Tongue (tissue), 2 donors: Measurements from ENCODE around the gene DTX4. TPM values are rescaled to one million over a fixed set of nuclear protein-coding genes. Genes with fewer than 3 reads are reported as not detected.
A peak's percentile ranks its signal among the peaks of the same experiment; 100 is the strongest.
"Not testable (repeated sequence)": the region's sequence is repeated elsewhere in the genome, so short reads cannot be mapped to it uniquely, and the experiment has no call there.

Experiments
- DNase-seq: peaks from one replicate; pipeline ENCODE4 v3.0.0-alpha.2; 2015
- total RNA-seq: library from RNA; depleted of rRNA; stranded (reverse); fragments of >200 nt; gene quantifications from one replicate; pipeline ENCODE4 v1.2.3, GENCODE V29; 2014

Gene DTX4
- 14.8 TPM for total RNA-seq

DNA sequence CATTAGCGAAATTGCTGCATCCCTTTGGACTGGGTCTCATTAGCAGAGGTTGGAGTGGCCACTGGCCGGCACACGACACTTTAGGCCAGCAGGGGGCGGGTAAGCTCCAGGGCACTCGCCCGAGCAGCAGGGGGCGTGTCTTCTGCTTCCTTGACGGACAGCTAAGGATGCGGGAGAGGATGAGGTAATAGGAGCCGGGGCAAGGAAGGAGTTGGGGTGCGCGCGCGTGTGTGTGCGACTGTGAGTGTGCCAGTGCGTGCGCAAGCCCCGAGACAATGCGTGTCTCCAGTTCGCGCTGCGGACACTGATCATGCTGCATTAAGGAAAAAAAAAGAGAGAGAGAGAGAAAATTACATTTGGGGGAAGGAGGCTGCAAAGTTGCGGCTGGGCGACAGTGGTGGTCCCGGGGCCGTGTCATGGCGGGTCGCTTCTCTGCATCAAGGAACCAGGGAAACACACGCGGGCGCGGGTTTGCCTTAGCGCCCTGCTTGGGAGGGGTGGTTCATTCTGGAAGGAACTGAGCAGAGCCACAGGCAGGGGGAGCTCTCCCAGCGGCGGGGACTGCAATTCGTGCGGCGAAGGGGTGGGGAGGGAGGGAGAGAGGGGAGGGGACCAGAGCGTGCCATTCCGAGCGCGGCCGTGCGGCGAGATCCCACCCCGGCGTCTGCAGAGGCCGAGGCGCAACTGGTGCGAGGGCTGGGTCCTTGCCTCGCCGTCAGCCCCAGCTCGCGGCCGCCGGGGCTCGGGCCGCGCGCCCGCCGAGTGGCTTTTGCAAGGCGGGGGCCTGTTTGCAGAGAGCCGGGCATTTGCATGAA lies at the start of gene DTX4:
DTX4 (plus strand) TSS at position 625 of the 815 bp plus-strand sequence. CDS start 464 bp downstream, outside the sequence.
- peak; percentile 97 for DNase-seq

DNA sequence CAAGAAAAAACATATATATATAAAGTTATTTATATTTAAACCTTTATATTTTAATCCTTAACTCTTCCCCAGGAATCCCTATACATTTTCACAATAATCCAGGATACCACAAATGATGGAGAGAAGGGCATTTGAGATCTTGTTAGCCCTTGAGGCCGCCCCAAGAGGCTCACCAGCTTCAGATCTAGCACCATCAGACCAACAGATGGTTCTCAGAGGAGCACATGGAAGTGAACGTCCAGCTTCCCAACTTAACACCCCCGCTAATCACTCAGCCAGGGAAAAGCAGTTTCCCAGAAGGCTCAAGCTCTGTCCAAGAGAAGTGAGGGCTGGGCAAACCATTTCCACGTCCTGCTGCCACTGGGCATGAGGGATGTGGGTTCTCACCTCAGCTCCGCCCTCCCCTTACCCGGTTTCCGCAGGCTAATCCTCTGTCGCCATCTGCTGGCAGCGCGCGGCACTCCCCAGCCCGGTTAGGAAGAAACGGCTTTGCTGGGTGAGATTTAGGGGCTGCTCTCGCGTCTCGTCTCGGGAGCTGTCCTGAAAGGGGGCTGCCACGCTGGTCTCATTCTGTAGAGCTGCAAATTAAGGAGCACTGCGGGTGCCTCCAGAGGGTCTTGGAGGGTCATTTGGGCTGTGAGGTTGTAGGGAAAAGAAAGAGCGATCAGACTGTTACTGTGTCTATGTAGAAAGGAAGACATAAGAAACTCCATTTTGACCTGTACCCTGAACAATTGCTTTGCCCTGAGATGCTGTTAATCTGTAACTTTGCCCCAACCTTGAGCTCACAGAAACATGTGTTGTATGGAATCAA lies 36.1 kb upstream of the DTX4 start:
- peak; percentile 88 for DNase-seq

DNA sequence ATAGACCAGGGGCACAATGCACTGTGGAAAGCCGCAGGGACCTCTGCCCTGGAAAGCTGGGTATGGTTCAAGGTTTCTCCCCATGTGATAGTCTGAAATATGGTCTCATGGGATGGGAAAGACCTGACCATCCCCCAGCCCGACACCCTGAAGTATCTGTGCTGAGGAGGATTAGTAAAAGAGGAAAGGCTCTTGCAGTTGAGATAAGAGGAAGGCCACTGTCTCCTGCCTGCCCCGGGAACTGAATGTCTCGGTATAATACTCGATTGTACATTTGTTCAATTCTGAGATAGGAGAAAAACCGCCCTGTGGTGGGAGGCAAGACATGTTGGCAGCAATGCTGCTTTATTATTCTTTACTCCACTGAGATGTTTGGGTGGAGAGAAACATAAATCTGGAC lies 35.4 kb upstream of the DTX4 start:
- DNase-seq: not testable (repeated sequence)

DNA sequence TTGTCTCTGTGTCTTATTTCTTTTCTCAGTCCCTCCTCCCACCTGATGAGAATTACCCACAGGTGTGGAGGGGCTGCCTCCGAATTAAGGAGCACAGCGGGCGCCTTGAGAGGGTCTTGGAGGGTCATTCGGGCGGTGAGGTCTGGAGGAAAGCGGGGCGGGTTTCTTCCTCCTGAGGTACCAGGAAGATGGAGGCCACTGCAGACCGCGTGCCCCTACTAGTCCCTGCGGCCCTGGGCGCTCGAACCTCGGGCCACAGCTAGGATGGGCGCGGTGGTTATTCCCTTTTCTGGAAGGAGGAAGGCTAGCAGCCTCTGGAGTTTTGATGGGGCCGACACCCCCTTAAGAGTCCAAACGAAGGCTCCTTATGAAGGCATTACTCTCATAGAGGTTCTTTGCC lies 34.7 kb upstream of the DTX4 start:
- no peak for DNase-seq

DNA sequence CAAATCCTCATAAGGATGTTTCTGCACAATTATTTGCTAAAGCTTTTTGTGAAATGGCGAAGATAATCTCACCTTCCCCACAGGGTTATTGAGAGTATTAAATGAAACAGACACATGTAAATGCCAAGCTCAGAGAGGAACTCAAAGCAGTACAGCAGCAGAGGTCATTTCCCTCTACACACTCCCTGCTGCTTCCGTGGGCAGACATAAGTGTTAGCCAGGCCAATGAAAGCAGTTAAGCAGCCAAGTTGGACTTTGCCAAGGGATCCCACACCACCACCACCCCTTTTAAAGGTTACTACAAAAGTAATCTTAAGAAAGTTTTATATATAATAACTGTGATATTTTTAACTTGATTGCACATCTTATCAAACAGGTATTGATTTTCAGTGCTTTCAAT lies 33.3 kb upstream of the DTX4 start:
- DNase-seq: no peak

DNA sequence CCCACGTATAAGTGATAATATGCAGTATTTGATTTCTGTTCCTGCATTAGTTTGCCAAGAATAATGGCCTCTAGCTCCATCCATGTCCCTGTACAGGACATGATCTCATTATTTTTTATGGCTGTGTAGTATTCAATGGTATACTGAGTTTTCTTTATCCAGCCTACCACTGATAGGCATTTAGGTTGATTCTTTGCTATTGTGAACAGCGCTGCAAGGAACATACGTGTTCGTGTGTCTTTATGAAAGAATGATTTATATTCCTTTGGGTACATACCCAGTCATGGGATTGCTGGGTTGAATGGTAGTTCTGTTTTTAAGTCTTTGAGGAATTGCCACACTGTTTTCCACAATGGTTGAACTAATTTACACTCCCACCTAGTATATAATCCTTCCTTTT lies 30.7 kb upstream of the DTX4 start:
- DNase-seq: no peak

DNA sequence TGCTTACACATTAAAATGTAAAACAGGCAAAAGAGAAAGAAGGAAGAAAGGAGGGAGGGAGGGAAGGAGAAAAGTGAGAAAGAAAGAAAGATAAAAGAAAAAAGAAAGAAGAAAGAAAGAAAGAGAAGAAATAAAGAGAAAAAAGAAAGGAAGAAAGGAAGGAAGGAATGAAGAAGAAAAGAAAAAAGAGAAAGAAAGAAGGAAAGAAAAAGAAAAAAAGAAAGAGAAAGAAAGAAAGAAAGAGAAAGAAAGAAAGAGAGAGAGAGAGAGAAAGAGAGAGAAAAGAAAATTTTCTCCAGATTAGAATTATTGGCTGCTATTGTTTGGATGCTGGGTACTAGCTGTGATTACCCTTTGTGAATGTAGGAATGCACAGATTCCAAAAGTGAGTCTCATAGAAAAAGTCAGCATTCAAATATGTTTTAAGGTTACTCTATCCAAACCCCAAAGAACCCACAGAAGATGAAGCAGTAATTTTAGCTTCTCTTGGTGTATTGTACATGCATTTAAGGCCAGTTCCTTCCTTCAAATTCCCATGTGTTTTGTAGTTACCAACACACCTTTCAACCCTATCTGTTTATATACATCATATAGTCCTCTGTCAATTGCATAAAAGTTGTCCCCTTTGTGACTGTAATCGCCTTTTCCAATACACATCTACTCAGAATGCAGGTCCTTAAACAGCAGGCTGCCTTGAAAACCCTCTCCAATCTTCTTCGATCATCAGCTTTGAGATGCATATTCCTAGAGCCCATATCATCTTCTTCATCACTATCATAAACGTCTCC lies 30.1 kb upstream of the DTX4 start:
- no peak for DNase-seq

DNA sequence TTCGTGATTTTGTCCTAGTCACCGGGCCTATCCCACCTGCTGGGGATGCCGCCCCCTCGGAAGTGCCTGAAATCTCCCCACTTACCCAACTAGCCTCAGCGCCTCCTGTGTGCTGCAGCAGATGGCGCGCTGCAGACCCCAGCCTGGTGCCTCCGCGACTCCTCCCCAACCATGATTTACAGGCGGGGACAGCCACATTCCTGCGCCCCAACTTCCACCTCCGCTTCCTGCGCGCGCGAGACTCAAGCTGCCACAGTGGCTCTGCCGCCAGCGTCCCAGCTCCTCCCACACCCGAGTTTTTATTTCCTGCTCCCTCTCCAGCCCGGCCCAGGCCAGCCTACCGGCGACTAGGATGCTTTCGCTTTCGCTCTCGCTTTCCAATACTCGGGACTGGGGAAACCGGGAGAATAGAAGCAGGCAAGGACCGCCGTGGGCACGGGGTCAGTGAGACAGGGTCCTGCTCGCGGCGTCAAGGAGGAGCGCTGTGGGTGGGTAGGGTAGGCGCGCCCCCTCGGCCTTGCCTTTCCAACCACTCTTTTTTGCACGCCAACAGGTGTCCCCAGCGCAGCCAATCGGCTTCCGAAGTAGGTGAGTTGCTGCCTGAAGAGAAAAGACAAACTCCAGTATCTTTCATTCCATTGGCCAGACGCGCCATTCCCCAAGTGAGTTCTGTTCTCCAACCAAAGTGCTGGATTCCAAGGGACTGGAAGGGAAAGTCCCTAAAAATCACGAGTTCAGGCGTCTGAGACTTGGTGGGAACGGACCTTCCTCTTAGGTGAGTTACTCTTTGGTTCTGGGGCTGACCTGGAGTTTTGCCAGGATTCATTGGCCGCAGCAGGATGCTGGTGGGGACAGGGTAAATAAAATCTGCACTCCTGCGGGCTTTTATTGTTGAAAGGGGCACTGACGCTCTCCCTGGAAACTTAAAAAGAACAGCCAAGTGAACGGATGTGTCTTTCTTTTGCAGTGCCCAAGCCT lies 29.1 kb upstream of the DTX4 start, which contains the start of gene FAM111A:
FAM111A (plus strand) TSS at position 327 of the 978 bp plus-strand sequence. CDS start 6,017 bp downstream, outside the sequence.
- DNase-seq: peak; percentile 94

DNA sequence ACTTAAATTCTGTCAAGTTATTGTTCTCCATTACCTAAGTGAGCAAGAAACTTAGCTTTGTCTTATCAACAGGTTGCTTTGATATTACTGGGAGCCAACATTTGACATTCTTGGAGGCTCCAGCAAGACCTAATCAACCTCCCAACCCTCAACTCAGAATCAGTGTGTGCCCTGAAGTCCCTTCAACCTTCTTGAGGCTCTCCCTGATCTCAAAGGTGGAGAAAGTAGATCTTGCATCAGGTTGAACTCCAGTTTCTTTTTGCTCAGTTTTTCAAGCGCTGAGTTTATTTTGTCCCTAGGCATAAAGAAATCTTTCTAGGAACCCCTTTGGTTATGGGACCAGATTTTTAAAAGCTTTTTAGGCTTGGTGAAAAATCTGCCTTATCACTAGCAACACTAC lies 27.8 kb upstream of the DTX4 start:
- DNase-seq: no peak

DNA sequence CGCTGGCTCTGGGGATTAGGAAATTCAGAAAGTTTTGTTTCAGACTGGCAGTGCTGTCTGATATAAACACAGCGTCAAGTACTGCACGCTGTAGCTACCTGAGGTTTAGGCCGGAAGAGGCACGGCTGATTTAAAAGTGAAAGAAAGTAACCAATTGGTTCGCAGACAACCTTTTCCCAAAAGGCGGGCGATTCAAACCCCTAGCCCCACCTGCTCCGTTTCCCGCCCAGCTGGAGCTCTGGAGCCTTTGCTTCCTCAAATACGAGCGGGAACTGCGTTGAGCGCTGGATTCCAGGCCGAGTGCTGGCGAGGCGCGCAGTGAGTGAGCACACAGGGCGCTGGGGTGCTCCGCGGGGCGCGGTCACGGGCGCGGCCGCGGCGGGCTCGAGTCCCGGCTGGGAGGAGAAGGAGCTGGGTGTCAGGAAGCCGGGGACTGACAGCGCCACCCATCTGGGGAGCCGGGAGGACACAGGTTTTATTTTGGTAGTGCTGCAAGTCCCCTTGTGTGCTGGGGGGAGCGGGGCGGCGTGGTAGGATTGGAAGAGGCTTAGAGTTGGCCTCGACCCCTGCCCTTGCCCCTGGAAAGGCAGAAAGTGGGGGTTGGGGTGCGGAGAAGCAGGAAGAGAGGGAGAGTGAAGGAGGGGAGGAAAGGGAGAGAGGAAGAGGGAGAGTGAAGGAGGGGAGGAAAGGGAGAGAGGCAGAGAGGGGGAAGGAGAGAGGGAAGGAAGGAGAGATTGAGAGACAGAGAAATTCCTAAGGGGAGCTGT lies 27.2 kb upstream of the DTX4 start:
- peak; percentile 94 for DNase-seq

DNA sequence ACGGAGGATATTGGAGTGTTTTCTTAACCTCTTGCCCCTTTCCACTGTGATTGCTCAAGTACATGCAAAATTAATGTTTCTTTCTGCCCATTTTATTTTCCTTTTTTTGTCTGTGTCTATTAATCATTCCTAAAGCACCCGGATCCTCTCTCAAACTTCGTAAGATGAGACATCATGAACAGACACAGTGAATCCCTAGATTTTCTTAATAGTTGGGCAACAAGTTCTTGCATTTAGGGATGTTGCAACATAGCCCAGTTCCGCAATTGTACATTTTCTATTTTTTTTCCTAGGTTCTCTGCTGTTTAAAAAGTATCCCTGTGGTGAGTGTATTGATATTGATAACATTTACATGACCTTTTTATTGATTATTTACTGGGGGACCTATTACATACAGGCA lies 26.4 kb upstream of the DTX4 start:
- DNase-seq: peak; percentile 5

DNA sequence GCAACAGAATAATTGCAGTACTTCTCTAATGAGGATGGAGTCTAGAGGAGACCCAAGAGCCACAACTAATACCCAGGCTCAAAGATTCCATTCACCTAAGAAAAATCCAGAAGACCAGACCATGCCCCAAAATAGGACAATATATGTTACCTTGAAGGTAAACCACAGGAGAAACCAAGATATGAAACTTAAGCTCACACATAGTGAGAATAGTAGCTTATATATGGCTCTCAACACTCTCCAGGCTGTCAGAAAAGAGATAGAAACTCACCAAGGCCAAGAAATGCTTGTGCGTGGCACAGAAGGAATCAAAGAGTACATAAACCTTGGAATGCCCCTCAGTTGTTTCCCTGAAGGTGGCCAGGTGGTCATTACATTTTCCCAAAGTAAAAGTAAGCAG lies 20.2 kb upstream of the DTX4 start:
- no peak for DNase-seq

DNA sequence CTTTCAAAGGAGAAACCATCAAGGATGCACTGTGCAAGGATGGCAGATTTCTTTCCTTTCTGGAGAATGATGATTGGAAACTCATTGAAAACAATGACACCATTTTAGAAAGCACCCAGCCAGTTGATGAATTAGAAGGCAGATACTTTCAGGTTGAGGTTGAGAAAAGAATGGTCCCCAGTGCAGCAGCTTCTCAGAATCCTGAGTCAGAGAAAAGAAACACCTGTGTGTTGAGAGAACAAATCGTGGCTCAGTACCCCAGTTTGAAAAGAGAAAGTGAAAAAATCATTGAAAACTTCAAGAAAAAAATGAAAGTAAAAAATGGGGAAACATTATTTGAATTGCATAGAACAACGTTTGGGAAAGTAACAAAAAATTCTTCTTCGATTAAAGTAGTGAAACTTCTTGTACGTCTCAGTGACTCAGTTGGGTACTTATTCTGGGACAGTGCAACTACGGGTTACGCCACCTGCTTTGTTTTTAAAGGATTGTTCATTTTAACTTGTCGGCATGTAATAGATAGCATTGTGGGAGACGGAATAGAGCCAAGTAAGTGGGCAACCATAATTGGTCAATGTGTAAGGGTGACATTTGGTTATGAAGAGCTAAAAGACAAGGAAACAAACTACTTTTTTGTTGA lies 19.5 kb upstream of the DTX4 start:
- no peak for DNase-seq

DNA sequence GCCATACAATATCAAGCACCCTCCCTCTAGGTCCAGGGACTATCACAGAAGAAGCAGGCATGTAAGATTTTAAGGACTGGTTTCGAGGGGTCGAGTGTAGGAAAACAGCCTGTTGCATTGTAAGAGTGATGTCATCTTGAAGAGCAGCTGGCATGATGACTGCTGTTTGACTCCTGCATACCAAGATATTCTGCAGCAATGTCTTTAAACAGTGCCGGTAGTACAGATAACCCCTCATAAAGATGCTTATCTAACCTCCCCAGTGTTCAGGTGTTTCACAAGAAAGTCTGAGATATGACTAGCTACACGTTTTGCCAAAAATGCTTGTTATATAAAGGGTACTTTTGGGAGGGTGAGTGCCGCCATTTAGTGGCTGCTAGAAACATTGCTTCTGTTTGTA lies 17.3 kb upstream of the DTX4 start:
- DNase-seq: no peak

DNA sequence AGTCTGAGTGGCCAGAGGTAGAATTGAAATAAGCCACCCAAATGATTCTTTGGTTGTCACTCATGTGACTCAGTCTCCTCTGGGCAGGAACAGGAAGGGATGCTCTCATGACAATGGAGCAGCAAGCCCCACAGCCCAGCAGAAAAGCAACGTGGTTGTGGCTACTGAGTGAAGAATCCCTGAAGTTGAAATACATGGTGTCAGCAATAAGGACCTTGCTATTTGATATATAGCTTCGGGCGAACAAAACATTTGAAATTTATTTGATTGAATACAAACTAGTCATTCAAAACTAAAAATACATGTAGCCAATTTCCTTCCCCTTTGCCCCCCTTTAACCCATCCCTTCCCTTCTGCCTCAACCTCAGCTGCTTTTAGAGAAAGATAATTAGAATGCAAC lies 14.5 kb upstream of the DTX4 start:
- DNase-seq: no peak

DNA sequence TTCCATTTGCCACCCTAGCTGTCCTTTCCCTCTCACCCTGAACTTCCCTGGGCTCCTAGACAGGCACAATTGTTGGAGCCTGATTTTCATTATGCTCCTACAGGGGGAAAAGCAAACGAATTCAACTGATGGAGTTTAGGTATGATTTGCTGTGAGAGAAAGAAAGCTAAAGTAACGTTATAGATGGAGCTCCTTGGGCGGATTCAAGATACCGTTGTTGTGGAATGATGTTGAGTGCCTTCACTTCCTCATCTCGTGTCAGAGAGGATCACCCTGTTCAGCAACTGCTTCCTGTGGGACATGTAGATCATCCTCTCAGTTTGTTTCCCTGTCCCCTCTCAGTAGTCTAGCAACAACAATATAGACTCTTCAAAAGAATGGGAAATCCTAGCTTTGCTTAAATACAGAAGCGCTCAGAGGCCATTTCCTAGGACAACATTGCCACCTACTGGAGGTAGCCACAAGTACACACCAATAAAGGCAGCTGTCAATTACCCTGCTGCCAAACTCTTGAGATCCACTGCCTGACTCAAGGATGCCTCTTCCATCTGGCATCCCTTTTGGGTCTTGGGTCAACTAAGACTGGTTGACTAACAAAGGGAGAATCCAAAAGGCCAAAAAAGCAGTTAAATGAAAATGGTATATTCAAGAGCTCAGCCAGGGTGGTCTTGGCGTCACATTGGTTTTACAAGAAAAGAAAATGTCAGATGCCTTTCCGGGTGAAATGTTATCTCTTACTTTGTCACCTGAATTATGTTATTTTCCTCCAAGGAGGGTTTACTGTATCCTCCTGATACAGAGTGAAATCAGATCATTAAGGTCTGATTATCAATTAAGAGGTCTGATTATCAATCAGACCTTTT lies 13.5 kb upstream of the DTX4 start:
- DNase-seq: peak; percentile 86

DNA sequence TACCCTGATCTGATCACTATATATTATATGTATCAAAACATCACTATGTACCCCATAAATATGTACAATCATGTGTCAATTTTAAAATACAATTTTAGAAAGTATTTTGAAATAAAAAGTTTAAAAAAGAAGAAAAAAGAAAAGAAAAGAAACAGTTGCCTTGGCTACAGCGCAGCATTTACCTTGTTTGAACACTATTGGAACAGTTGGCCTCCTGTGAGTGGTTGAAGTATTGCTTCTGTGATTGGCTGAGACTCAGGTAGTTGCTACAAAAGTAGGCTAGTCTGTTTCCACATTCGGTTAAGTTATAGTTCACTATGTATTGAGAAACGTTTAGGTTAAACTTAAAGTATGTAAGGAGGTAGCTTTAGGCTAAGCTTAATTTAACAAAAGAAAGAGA lies 7.9 kb upstream of the DTX4 start:
- DNase-seq: no peak

DNA sequence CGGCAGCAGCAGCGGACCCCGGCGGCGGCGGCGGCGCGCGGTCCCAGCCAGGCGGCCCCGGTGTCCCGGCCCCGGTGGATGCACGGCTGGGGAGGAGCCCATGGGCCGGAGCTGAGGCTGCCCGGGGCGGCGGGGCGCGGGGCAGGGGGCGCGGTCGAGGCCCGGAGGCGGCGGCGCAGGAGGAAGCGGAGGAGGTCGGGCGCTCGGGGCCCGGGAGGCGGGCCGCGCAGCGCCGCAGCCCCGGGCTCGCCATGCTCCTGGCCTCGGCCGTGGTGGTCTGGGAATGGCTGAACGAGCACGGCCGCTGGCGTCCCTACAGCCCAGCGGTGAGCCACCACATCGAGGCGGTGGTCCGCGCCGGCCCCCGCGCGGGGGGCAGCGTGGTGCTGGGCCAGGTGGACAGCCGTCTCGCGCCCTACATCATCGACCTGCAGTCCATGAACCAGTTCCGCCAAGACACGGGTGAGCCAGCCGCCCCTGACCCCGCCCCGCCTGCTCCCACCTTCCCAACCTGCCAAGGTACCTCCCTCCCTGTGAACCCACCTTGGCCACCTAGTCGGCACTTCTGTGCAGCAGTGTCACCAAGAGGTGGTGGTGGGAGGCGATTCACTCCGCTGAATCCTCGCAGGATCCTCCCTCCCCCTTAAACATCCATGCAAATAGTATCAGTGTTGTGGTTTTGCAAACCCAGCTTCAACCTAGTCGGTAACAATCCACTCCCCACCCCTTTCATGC lies 580 bp downstream of the DTX4 start:
- DNase-seq: peak; percentile 34
